Neural crest cell (in vitro differentiated cells): ENCODE data around the gene IMPDH1. TPM values are rescaled to one million over a fixed set of nuclear protein-coding genes. Genes with fewer than 3 reads are reported as not detected.

Experiments used
- DNase-seq: peaks from one replicate; pipeline ENCODE4 v3.0.0; 2021; ENCODE audit warnings: low read depth, mixed read lengths, low spot score
- H3K27ac Mint-ChIP-seq: one replicate; pipeline ENCODE4 v1.8.0; 2021; ENCODE audit warnings: mild to moderate bottlenecking, mixed read lengths; ENCODE audit not compliant: unreplicated experiment
- H3K27me3 Mint-ChIP-seq: 2 replicates; pipeline ENCODE4 v1.8.0; 2021; ENCODE audit warnings: low read depth, mild to moderate bottlenecking, mixed read lengths
- H3K36me3 Mint-ChIP-seq: 2 replicates; pipeline ENCODE4 v1.8.0; 2021; ENCODE audit warnings: low read depth, mild to moderate bottlenecking, mixed read lengths
- H3K4me1 Mint-ChIP-seq: 2 replicates; pipeline ENCODE4 v1.8.0; 2021; ENCODE audit warnings: mixed read lengths
- H3K4me3 Mint-ChIP-seq: one replicate; pipeline ENCODE4 v1.8.0; 2021; ENCODE audit warnings: mild to moderate bottlenecking, mixed read lengths
- H3K9me3 Mint-ChIP-seq: 2 replicates; pipeline ENCODE4 v1.8.0; 2021; ENCODE audit warnings: mixed read lengths
- CTCF ChIP-seq: fragments of 200-600 bp; sonication (generic); conservative IDR thresholded peaks from 2 replicates; pipeline ENCODE4 v1.5.0; 2021; ENCODE audit warnings: antibody characterized with exemption, mild to moderate bottlenecking
- total RNA-seq: library from RNA; stranded (reverse); gene quantifications from 2 replicates; pipeline ENCODE4 v1.2.1, GENCODE V29; 2021

Gene IMPDH1
- total RNA-seq, 1 donor from 2014 or later, result 56.7 TPM

- peaks cover 20% of the 10 kb centered on the region for H3K4me1 Mint-ChIP-seq
- H3K36me3 Mint-ChIP-seq, result no peaks in the 10 kb centered on the region
- H3K9me3 Mint-ChIP-seq, result no peaks in the 10 kb centered on the region
- TF ChIP-seq CTCF, result peak; percentile 44
- no peak overlapping the region for H3K27ac Mint-ChIP-seq
- H3K4me3 Mint-ChIP-seq, result no peak overlapping the region
- H3K27me3 Mint-ChIP-seq, result peaks cover 28% of the 10 kb centered on the region
- no peak for DNase-seq
Observed at GRCh38 chr7:128352153-128352537, 57.6 kb downstream of the IMPDH1 start.

GRCh38 chr7:128351296-128352152, 58.3 kb downstream of the IMPDH1 start:
- TF ChIP-seq CTCF, result no peak
- H3K36me3 Mint-ChIP-seq, result no peaks in the 10 kb centered on the region
- H3K4me3 Mint-ChIP-seq, result no peak overlapping the region
- H3K9me3 Mint-ChIP-seq, result no peaks in the 10 kb centered on the region
- no peak for DNase-seq
- peaks cover 14% of the 10 kb centered on the region for H3K4me1 Mint-ChIP-seq
- peaks cover 26% of the 10 kb centered on the region for H3K27me3 Mint-ChIP-seq
- H3K27ac Mint-ChIP-seq, result no peak overlapping the region

GRCh38 chr7:128350708-128351295, 59.0 kb downstream of the IMPDH1 start:
- no peaks in the 10 kb centered on the region for H3K9me3 Mint-ChIP-seq
- H3K4me3 Mint-ChIP-seq, result no peak overlapping the region
- no peak overlapping the region for H3K27ac Mint-ChIP-seq
- TF ChIP-seq CTCF, result no peak
- peaks cover 14% of the 10 kb centered on the region for H3K4me1 Mint-ChIP-seq
- no peaks in the 10 kb centered on the region for H3K36me3 Mint-ChIP-seq
- H3K27me3 Mint-ChIP-seq, result peaks cover 26% of the 10 kb centered on the region
- DNase-seq, result no peak

GRCh38 chr7:128349466-128349825, 60.3 kb downstream of the IMPDH1 start:
- Mint-ChIP-seq H3K9me3 (no peaks in the 10 kb centered on the region), H3K4me1 (peaks cover 14% of the 10 kb centered on the region), H3K27me3 (peaks cover 26% of the 10 kb centered on the region), H3K27ac (no peak overlapping the region), H3K36me3 (no peaks in the 10 kb centered on the region), H3K4me3 (no peak overlapping the region)
- TF ChIP-seq CTCF, result no peak
- no peak for DNase-seq

- Mint-ChIP-seq H3K4me3 (peak overlapping the region; percentile 46), H3K9me3 (no peaks in the 10 kb centered on the region), H3K27ac (no peak overlapping the region), H3K27me3 (peaks cover 14% of the 10 kb centered on the region), H3K4me1 (peaks cover 14% of the 10 kb centered on the region), H3K36me3 (no peaks in the 10 kb centered on the region)
- peak; percentile 55 for DNase-seq
- peak; percentile 84 for TF ChIP-seq CTCF
Observed at GRCh38 chr7:128347647-128348097, 62.1 kb downstream of the IMPDH1 start.
